K562 (cell line): ENCODE measurements around the gene POU2F1.

ENCODE experiments used
- MAZ ChIP-seq, 2 experiments: fragments of 450-650 bp in 1 of 2; sonication (generic) in 1 of 2; formaldehyde crosslinking; IDR thresholded peaks in 1 of 2; conservative IDR thresholded peaks in 1 of 2; 2 replicates each; pipeline versions ENCODE4 v1.4.0 to v1.5.0; 2020; ENCODE audit warnings: mild to moderate bottlenecking in 1 of 2, missing genetic modification reagents in 1 of 2
- ZNF785 ChIP-seq: fragments of 250-450 bp; sonication (Bioruptor Pico); IDR thresholded peaks from 2 replicates; pipeline ENCODE4 v1.4.0; 2020; ENCODE audit warnings: mild to moderate bottlenecking

DNA sequence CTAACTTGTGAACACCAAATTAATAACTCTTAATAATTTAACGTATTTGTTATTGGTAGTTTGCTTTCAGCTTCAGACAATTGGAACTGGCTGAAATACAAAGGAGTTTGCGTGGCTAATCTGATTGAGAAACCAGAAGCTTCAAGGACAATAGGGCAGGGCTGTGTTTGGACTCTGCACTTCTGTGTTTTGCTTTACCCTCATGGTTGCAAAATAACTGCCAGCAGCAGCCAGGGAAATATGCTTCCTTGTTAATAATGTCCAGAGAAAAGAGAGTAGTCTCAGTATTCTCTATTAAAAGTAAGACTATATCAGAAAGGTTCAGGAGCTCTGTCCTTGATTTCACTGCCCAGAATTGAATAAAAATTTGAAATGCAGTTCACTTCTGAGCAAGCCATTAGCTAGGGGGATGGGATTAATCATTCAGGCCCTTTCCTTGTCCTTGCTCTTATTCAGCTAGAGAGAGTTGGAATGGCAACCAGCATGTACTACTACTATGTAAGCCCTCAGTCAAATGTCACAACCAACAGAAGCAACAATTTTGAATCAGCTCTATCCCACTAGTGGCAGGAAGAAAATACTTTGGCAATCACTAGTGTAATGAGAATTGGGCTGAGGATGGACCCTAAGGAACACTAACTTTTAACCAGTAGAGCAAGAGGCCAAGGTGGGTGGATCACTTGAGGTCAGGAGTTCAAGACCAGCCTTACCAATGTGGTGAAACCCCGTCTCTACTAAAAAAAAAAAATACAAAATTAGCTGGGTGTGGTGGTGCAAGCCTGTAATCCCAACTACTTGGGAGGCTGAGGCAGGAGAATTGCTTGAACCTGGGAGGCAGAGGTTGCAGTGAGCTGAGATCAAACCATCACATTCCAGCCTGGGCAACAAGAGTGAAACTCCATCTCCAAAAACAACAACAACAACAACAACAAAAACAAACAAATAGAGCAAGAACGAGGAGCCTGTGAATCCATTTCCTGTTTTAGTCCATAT is 76.8 kb downstream of the POU2F1 start:
- TF ChIP-seq MAZ (CRISPR knock-in tag; conservative IDR thresholded peaks at IDR 0.05 in 1 of 2, IDR thresholded peaks at IDR 0.05 in 1 of 2) (no peak), ZNF785 (no peak)
